22Rv1 (cell line): Measurements from ENCODE around the gene EIF4G2.

Experiments used
- CTCF ChIP-seq: fragments of 450-650 bp; IDR thresholded peaks from 2 replicates; pipeline ENCODE4 v1.5.1; 2017; ENCODE audit warnings: mild to moderate bottlenecking
- ZFX ChIP-seq: fragments of 450-650 bp; IDR thresholded peaks from 2 replicates; pipeline ENCODE4 v1.6.1; 2017; ENCODE audit warnings: antibody characterized with exemption, borderline replicate concordance

- TF ChIP-seq CTCF (no peak; the same call in 1 of the 2 replicates), ZFX (no peak)
Measured at GRCh38 chr11:10857709-10858438, 49.1 kb upstream of the EIF4G2 start, which contains the start of gene ZBED5.
